Measurements from ENCODE around the gene LRRC56. TPM values are rescaled to one million over a fixed set of nuclear protein-coding genes. Genes with fewer than 3 reads are reported as not detected.

LRRC56 gene
- total and polyA plus RNA-seq, 2 of the 13 experiments (the other 11 are each of a cell fraction or from before 2014, with no cell fraction given) = 0.11 to 0.29 TPM

DNA sequence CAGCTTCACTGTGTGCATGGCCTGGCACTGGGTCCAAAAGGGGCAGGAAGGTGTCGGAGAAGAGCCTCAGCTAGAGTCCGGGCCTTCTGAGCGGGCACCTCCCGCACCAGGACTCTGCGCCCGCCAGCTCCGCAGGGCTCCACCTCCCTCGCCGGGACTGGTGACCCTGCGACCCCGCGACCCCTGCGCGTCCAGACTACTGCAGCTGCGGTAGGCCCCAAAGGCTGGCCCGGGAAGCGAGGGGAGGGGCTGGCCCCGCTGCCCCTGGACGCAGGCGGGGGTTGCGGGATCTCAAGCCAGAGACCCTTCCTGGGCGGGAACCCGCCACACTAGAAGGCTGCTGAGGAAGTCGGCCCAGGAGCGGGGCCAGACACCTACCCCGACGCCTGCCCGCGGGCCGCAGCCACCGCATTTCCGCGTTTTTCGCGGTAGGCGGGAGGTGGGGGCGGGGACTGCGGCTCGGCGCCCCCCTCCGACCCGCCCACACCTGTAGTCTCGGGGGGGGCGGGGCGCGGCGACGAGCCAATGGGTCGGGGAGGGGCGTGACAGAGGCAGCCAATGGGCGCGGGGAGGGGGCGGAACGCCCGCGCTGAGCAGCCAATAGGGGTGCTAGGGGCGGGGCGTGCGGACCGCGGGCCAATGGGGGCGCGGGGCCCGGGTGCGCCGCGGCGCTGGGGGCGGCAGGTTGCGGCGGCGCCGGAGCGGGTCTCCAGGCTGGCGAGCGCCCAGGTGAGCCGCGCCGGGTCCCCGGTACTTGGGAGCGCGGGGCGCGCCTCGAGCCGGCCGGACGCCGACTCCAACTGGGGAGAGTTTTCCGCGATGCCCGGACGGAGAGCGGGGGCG, 23.2 kb downstream of the LRRC56 start, which contains the start of the genes LMNTD2 and RASSF7 (continued):
- 0 out of 2 replicates have a peak, but pooled peaks have one; percentile 51 for TF ChIP-seq ATF7-NPFF (CRISPR knock-in tag; IDR thresholded peaks at IDR 0.05; ENCODE audit: low read depth)
- TF ChIP-seq MIER3 (CRISPR knock-in tag; IDR thresholded peaks at IDR 0.05; ENCODE audit: borderline replicate concordance) = no peak
- TF ChIP-seq, protein P1, sequence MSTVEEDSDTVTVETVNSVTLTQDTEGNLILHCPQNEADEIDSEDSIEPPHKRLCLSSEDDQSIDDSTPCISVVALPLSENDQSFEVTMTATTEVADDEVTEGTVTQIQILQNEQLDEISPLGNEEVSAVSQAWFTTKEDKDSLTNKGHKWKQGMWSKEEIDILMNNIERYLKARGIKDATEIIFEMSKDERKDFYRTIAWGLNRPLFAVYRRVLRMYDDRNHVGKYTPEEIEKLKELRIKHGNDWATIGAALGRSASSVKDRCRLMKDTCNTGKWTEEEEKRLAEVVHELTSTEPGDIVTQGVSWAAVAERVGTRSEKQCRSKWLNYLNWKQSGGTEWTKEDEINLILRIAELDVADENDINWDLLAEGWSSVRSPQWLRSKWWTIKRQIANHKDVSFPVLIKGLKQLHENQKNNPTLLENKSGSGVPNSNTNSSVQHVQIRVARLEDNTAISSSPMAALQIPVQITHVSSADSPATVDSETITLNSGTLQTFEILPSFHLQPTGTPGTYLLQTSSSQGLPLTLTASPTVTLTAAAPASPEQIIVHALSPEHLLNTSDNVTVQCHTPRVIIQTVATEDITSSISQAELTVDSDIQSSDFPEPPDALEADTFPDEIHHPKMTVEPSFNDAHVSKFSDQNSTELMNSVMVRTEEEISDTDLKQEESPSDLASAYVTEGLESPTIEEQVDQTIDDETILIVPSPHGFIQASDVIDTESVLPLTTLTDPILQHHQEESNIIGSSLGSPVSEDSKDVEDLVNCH (CRISPR knock-in tag; IDR thresholded peaks at IDR 0.05) = no peak
- TF ChIP-seq ZNF17 (CRISPR knock-in tag; IDR thresholded peaks at IDR 0.05) = 0 out of 2 replicates have a peak, but pooled peaks have one; percentile 30
- TF ChIP-seq ZNF670 (CRISPR knock-in tag; IDR thresholded peaks at IDR 0.05; ENCODE audit: borderline replicate concordance) = peak; percentile 56; the same call in 1 of the 2 replicates
- peak; percentile 67; the same call in 1 of the 2 replicates for TF ChIP-seq FOXC1 (CRISPR knock-in tag; IDR thresholded peaks at IDR 0.05; ENCODE audit: borderline replicate concordance)
- TF ChIP-seq, protein P2, sequence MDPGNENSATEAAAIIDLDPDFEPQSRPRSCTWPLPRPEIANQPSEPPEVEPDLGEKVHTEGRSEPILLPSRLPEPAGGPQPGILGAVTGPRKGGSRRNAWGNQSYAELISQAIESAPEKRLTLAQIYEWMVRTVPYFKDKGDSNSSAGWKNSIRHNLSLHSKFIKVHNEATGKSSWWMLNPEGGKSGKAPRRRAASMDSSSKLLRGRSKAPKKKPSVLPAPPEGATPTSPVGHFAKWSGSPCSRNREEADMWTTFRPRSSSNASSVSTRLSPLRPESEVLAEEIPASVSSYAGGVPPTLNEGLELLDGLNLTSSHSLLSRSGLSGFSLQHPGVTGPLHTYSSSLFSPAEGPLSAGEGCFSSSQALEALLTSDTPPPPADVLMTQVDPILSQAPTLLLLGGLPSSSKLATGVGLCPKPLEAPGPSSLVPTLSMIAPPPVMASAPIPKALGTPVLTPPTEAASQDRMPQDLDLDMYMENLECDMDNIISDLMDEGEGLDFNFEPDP (CRISPR knock-in tag; conservative IDR thresholded peaks at IDR 0.05) = 0 out of 2 replicates have a peak, but pooled peaks have one; percentile 92
- TF ChIP-seq ESRRA (CRISPR knock-in tag; IDR thresholded peaks at IDR 0.05; ENCODE audit: low read depth) = peak; percentile 51; the same call in 1 of the 2 replicates
- TF ChIP-seq, protein P3, sequence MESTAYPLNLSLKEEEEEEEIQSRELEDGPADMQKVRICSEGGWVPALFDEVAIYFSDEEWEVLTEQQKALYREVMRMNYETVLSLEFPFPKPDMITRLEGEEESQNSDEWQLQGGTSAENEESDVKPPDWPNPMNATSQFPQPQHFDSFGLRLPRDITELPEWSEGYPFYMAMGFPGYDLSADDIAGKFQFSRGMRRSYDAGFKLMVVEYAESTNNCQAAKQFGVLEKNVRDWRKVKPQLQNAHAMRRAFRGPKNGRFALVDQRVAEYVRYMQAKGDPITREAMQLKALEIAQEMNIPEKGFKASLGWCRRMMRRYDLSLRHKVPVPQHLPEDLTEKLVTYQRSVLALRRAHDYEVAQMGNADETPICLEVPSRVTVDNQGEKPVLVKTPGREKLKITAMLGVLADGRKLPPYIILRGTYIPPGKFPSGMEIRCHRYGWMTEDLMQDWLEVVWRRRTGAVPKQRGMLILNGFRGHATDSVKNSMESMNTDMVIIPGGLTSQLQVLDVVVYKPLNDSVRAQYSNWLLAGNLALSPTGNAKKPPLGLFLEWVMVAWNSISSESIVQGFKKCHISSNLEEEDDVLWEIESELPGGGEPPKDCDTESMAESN (CRISPR knock-in tag; conservative IDR thresholded peaks at IDR 0.05) = 0 out of 2 replicates have a peak, but pooled peaks have one; percentile 36
- TF ChIP-seq, protein P4, sequence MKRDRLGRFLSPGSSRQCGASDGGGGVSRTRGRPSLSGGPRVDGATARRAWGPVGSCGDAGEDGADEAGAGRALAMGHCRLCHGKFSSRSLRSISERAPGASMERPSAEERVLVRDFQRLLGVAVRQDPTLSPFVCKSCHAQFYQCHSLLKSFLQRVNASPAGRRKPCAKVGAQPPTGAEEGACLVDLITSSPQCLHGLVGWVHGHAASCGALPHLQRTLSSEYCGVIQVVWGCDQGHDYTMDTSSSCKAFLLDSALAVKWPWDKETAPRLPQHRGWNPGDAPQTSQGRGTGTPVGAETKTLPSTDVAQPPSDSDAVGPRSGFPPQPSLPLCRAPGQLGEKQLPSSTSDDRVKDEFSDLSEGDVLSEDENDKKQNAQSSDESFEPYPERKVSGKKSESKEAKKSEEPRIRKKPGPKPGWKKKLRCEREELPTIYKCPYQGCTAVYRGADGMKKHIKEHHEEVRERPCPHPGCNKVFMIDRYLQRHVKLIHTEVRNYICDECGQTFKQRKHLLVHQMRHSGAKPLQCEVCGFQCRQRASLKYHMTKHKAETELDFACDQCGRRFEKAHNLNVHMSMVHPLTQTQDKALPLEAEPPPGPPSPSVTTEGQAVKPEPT (CRISPR knock-in tag; IDR thresholded peaks at IDR 0.05; ENCODE audit: low read depth) = 0 out of 2 replicates have a peak, but pooled peaks have one; percentile 21
- no peak for TF ChIP-seq SNRNP70 (IDR thresholded peaks at IDR 0.05; ENCODE audit: low read depth, low read length)
- peak; percentile 44; the same call in 1 of the 2 replicates for TF ChIP-seq ZNF329 (CRISPR knock-in tag; IDR thresholded peaks at IDR 0.05; ENCODE audit: low read depth)
- no peak for TF ChIP-seq TBX3 (IDR thresholded peaks at IDR 0.05; ENCODE audit: borderline replicate concordance)
- no peak for TF ChIP-seq HOXA9 (CRISPR knock-in tag; IDR thresholded peaks at IDR 0.05; ENCODE audit: borderline replicate concordance)
- TF ChIP-seq, protein P5, sequence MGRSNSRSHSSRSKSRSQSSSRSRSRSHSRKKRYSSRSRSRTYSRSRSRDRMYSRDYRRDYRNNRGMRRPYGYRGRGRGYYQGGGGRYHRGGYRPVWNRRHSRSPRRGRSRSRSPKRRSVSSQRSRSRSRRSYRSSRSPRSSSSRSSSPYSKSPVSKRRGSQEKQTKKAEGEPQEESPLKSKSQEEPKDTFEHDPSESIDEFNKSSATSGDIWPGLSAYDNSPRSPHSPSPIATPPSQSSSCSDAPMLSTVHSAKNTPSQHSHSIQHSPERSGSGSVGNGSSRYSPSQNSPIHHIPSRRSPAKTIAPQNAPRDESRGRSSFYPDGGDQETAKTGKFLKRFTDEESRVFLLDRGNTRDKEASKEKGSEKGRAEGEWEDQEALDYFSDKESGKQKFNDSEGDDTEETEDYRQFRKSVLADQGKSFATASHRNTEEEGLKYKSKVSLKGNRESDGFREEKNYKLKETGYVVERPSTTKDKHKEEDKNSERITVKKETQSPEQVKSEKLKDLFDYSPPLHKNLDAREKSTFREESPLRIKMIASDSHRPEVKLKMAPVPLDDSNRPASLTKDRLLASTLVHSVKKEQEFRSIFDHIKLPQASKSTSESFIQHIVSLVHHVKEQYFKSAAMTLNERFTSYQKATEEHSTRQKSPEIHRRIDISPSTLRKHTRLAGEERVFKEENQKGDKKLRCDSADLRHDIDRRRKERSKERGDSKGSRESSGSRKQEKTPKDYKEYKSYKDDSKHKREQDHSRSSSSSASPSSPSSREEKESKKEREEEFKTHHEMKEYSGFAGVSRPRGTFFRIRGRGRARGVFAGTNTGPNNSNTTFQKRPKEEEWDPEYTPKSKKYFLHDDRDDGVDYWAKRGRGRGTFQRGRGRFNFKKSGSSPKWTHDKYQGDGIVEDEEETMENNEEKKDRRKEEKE (IDR thresholded peaks at IDR 0.05) = no peak
